Type B pancreatic cell (in vitro differentiated cells): ENCODE data around the gene RNF183. TPM values are rescaled to one million over a fixed set of nuclear protein-coding genes. Genes with fewer than 3 reads are reported as not detected.

Source experiments
- DNase-seq: peaks from one replicate; pipeline ENCODE4 v3.0.0; 2021; ENCODE audit warnings: mixed read lengths; ENCODE audit not compliant: unreplicated experiment; ENCODE audit errors: extremely low spot score
- H3K27ac Mint-ChIP-seq: 2 replicates; pipeline ENCODE4 v1.8.0; 2021; ENCODE audit warnings: mild to moderate bottlenecking, mixed read lengths
- H3K27me3 Mint-ChIP-seq: 2 replicates; pipeline ENCODE4 v1.8.0; 2021; ENCODE audit warnings: mixed read lengths
- H3K36me3 Mint-ChIP-seq: 2 replicates; pipeline ENCODE4 v1.8.0; 2021; ENCODE audit warnings: mixed read lengths
- H3K4me1 Mint-ChIP-seq: one replicate; pipeline ENCODE4 v1.8.0; 2021; ENCODE audit warnings: mixed read lengths; ENCODE audit not compliant: unreplicated experiment
- H3K4me3 Mint-ChIP-seq: 2 replicates; pipeline ENCODE4 v1.8.0; 2021; ENCODE audit warnings: mild to moderate bottlenecking, mixed read lengths
- H3K9me3 Mint-ChIP-seq: 2 replicates; pipeline ENCODE4 v1.8.0; 2021; ENCODE audit warnings: mixed read lengths
- total RNA-seq: library from RNA; stranded (reverse); gene quantifications from 2 replicates; pipeline ENCODE4 v1.2.1, GENCODE V29; 2021; ENCODE audit warnings: low replicate concordance
- TF ChIP-seq, protein P1 (sequence below): fragments of 200-600 bp; sonication (generic); conservative IDR thresholded peaks from 2 replicates; pipeline ENCODE4 v1.5.0; 2021; ENCODE audit warnings: antibody characterized with exemption, mild to moderate bottlenecking

The RNF183 gene
- total RNA-seq, 1 donor from 2014 or later = 0.77 TPM

DNA sequence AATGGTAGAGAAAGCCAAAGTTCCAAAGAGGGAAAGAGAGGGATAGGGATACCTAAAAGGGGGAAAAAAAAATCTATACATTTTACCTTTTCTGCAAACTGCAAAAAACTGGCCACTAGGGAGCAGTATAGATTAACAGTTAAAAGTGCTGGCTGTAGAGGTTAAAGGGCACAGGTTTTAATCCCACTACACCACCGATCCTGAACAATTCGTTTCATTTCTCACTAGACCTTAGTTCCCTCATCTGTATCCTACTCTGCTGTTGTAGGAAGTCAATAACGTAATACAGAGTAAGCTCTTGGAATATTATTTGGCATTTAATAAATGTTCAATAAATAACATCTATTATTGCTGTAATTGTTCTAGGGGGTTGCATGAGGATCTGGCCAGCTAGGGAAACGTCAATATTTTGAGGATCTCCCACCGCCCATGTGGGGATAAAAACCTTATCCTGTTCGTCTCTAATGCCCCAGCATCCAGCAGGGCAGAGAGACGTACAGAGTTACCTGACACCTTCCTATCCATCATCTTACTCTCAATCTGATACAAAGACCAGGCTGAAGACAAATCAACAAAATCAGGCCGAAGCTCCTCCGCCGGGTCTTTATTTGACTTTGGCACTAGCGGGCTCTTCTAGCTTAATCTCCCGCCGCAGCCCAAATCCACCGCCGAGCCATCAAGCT, 28.6 kb downstream of the RNF183 start:
- Mint-ChIP-seq H3K4me1 (peaks cover 6% of the 10 kb centered on the region), H3K36me3 (peaks cover 14% of the 10 kb centered on the region), H3K27ac (no peak overlapping the region), H3K4me3 (no peak overlapping the region), H3K9me3 (no peaks in the 10 kb centered on the region), H3K27me3 (no peaks in the 10 kb centered on the region)
- TF ChIP-seq, protein P1, sequence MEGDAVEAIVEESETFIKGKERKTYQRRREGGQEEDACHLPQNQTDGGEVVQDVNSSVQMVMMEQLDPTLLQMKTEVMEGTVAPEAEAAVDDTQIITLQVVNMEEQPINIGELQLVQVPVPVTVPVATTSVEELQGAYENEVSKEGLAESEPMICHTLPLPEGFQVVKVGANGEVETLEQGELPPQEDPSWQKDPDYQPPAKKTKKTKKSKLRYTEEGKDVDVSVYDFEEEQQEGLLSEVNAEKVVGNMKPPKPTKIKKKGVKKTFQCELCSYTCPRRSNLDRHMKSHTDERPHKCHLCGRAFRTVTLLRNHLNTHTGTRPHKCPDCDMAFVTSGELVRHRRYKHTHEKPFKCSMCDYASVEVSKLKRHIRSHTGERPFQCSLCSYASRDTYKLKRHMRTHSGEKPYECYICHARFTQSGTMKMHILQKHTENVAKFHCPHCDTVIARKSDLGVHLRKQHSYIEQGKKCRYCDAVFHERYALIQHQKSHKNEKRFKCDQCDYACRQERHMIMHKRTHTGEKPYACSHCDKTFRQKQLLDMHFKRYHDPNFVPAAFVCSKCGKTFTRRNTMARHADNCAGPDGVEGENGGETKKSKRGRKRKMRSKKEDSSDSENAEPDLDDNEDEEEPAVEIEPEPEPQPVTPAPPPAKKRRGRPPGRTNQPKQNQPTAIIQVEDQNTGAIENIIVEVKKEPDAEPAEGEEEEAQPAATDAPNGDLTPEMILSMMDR = peak; percentile 91
- no peak for DNase-seq

DNA sequence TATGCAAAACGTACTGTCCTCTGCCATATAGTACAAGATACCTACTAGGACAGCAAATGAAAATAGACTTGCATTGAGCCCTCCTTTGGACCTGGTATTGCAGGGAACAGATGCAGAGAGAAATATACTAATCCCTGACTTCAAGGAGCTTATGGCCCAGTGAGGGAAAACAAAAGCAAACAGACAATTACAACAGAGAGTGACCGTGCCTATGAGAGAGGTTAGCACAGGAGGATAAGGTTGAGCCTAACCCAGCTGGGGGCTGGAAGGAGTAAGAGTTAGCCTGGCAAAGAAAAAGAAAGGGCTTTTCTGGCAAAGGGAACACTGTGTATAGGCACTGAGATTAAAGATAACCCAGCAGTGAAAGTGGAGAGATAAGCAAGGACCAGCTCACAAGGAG, 33.3 kb downstream of the RNF183 start:
- Mint-ChIP-seq H3K36me3 (peaks cover 22% of the 10 kb centered on the region), H3K27me3 (no peaks in the 10 kb centered on the region), H3K4me1 (peaks cover 6% of the 10 kb centered on the region), H3K4me3 (no peak overlapping the region), H3K9me3 (no peaks in the 10 kb centered on the region), H3K27ac (no peak overlapping the region)
- DNase-seq = no peak
- TF ChIP-seq, protein P1 = no peak

DNA sequence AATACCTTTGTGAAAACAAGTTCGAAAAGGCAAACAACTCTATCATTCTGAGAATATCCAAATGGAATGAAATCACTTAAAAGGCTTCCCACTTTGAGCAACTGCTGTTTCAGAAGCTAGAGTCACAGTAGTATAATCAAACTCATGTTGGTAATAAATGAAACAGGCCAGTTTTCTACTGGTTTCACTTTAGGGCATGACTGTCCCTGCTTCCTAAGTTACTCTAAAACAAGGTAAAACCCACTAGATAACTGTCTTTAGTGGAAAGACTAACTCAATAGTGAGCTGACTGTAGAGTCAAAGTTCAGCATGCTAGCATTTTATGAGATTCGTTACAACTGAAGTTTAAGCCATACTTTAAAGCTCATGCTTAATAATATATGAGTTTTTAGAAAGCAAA, 33.8 kb downstream of the RNF183 start:
- no peak for DNase-seq
- Mint-ChIP-seq H3K36me3 (peaks cover 24% of the 10 kb centered on the region), H3K4me1 (peaks cover 4% of the 10 kb centered on the region), H3K9me3 (no peaks in the 10 kb centered on the region), H3K27me3 (no peaks in the 10 kb centered on the region), H3K4me3 (no peak overlapping the region), H3K27ac (no peak overlapping the region)
- TF ChIP-seq, protein P1 = no peak

DNA sequence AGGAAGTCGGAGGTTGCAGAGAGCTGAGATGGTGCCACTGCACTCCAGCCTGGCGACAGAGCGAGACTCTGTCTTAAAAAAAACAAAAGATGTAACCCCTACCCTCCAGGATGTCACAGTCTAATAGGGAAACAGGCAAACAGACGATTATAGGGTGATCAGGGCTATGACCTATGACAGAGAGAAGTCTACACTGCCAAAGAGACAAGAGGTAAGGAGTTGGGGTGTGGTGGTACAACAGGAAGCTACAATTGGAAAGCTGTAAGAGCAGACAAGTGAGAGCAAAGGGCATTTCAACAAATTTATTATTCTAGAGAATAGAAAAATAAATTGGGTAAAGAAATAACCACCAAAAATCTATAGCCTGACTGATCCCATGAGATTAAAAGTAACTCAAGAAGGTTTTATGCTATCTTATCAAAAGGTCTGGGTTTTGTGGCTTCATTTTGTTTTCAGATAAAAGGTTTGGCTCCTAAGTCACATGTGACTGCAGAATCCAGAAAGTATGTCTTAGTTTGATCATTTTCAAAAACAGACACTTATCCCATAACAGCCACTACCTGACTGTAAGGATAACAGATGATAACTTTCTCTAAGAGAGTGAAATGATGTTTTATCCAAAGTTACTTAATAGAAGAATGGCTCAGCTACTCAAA, 35.1 kb downstream of the RNF183 start:
- Mint-ChIP-seq H3K27me3 (no peaks in the 10 kb centered on the region), H3K27ac (no peak overlapping the region), H3K4me1 (no peaks in the 10 kb centered on the region), H3K4me3 (no peak overlapping the region), H3K36me3 (peaks cover 24% of the 10 kb centered on the region), H3K9me3 (no peaks in the 10 kb centered on the region)
- no peak for DNase-seq
- TF ChIP-seq, protein P1 = no peak

DNA sequence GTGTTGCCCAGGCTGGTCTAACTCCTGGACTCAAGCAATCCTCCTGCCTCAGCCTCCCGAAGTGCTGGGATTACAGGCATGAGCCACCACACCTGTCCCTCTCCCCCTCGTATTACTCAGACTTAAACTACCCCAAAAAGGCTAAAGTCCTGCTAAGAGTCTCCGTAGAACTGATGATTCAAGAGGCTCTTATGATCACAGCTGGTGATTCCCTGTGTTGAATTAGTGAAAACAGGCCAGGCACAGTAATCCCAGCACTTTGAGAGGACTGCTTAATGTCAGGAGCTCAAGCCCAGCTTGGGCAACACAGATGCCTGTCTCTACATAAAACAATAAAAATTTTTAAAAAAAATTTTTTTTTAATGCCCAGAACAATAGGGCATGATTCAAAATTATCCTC, 37.0 kb downstream of the RNF183 start:
- Mint-ChIP-seq H3K4me1 (no peaks in the 10 kb centered on the region), H3K27me3 (no peaks in the 10 kb centered on the region), H3K9me3 (no peaks in the 10 kb centered on the region), H3K4me3 (no peak overlapping the region), H3K36me3 (peaks cover 31% of the 10 kb centered on the region), H3K27ac (no peak overlapping the region)
- TF ChIP-seq, protein P1 = no peak
- no peak for DNase-seq
